Measurements from ENCODE around the gene SNX8. TPM values are rescaled to one million over a fixed set of nuclear protein-coding genes. Genes with fewer than 3 reads are reported as not detected.

Gene SNX8
- total and polyA plus RNA-seq, 8 donors, result 17.0 to 60.5 (median 27.4) TPM

DNA sequence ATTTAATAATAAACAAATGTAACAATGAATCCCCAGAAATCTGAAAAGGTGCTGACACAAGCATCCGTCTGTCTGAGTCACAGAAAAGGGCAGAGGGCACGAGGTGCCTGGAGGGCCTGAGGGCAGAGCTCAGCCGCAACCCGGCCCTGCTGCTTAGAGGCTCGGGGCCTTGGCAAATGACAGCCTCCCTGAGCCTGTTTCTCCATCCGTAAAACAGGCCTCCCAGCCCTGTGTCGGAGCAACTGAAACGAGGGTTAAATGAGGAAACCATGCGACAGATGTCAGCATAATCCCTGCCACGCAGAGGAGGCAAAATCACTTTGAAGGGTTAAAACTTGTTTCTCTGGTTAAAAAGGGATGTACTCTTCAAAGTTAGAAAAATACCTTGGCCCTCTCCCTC lies 47.3 kb downstream of the SNX8 start:
- no peak overlapping the region for H3K4me3 ChIP-seq
- H3K4me1 ChIP-seq, result peaks cover 0 to 3% of the 10 kb centered on the region in 2 donors
- no peak for ATAC-seq
- no peak overlapping the region for H3K27ac ChIP-seq
- no peaks in the 10 kb centered on the region for H3K27me3 ChIP-seq
- no peak for DNase-seq
- peaks cover 0 to 40% of the 10 kb centered on the region in 2 donors for H3K36me3 ChIP-seq
- H3K9me3 ChIP-seq, result no peaks in the 10 kb centered on the region
- intact Hi-C loops (cut with DNase I), result no loop called here
- TF ChIP-seq, protein P1, sequence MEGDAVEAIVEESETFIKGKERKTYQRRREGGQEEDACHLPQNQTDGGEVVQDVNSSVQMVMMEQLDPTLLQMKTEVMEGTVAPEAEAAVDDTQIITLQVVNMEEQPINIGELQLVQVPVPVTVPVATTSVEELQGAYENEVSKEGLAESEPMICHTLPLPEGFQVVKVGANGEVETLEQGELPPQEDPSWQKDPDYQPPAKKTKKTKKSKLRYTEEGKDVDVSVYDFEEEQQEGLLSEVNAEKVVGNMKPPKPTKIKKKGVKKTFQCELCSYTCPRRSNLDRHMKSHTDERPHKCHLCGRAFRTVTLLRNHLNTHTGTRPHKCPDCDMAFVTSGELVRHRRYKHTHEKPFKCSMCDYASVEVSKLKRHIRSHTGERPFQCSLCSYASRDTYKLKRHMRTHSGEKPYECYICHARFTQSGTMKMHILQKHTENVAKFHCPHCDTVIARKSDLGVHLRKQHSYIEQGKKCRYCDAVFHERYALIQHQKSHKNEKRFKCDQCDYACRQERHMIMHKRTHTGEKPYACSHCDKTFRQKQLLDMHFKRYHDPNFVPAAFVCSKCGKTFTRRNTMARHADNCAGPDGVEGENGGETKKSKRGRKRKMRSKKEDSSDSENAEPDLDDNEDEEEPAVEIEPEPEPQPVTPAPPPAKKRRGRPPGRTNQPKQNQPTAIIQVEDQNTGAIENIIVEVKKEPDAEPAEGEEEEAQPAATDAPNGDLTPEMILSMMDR (IDR thresholded peaks at IDR 0.05), result no peak

DNA sequence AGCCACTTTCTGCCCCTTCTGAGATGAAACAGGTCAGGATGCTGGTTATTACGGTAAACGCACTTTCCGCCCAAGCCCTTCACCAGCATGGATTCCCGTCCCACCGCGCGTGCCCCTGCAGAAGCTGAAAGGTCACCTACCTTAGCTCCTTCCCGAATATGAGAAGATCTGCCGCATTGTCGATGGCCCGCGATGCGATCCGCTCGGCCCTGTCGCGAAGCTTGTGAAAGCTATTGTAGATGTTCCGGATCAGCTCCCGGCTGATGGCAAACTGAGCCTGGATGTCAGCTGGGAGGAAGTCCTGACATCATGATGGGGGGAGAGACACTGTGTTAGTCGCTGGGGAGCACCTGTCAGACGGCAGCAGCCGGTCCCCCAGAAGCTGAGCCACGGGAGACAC lies 50.1 kb downstream of the SNX8 start:
- no peak for ATAC-seq
- Histone ChIP-seq H3K27ac (no peak overlapping the region), H3K36me3 (peaks cover 0 to 29% of the 10 kb centered on the region in 2 donors), H3K4me1 (peaks cover 0 to 16% of the 10 kb centered on the region in 2 donors), H3K27me3 (no peaks in the 10 kb centered on the region), H3K9me3 (no peaks in the 10 kb centered on the region), H3K4me3 (no peak overlapping the region)
- no peak for DNase-seq
- TF ChIP-seq, protein P1 (IDR thresholded peaks at IDR 0.05), result no peak
- intact Hi-C loops (cut with DNase I), result no loop called here

DNA sequence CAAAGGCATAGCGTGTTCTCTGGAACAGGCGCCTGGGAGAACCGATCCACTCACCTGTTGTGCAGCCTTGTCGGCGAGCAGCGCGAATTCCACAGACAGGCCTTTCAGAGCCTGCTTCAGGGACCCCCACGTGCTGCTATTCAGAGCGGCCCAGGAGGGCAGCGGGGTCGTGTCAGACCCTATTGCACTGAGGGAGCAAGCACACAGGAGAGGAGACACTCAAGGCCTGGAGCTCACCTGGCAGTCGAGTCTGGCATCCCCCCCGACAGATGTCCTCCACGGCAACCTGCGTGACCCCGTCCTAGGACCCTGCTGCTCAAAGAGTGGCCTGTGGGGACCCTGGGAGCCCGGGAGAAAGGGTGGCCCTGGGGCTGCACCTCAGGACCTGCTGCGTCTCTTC lies 51.1 kb downstream of the SNX8 start:
- Histone ChIP-seq H3K27me3 (no peaks in the 10 kb centered on the region), H3K4me3 (no peak overlapping the region), H3K9me3 (no peaks in the 10 kb centered on the region), H3K27ac (no peak overlapping the region), H3K4me1 (peaks cover 0 to 16% of the 10 kb centered on the region in 2 donors), H3K36me3 (peaks cover 0 to 34% of the 10 kb centered on the region in 2 donors)
- TF ChIP-seq, protein P1 (IDR thresholded peaks at IDR 0.05), result no peak
- ATAC-seq (no peak), DNase-seq (no peak)
- intact Hi-C loops (cut with DNase I), result no loop called here

DNA sequence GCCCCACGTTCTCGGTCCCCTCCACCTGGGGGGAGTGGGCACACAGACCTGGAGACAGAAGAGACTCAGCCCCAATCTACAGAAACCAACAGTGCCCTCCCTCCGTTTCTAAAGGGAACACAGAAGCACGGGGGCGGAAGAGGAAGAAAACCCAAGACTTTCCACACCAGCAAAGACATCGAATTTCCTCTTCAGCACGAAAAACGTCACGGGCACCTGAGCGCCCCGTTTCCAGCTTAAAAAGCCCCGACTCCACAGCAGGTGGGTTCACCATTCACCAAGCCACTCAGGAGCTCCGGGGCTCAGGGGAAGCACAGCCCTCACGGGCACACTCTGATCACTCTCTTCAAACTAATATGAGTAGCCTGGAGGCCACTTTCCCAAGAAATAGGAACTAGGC lies 52.6 kb downstream of the SNX8 start:
- DNase-seq, result no peak
- intact Hi-C loops (cut with DNase I), result no loop called here
- TF ChIP-seq, protein P1 (IDR thresholded peaks at IDR 0.05), result no peak
- Histone ChIP-seq H3K27me3 (no peaks in the 10 kb centered on the region), H3K4me3 (peak overlapping the region in 1 of 2 donors; percentile 21), H3K4me1 (peaks cover 0 to 16% of the 10 kb centered on the region in 2 donors), H3K36me3 (peaks cover 0 to 46% of the 10 kb centered on the region in 2 donors), H3K27ac (peak overlapping the region; percentile 53 to 84), H3K9me3 (no peaks in the 10 kb centered on the region)
- no peak for ATAC-seq

DNA sequence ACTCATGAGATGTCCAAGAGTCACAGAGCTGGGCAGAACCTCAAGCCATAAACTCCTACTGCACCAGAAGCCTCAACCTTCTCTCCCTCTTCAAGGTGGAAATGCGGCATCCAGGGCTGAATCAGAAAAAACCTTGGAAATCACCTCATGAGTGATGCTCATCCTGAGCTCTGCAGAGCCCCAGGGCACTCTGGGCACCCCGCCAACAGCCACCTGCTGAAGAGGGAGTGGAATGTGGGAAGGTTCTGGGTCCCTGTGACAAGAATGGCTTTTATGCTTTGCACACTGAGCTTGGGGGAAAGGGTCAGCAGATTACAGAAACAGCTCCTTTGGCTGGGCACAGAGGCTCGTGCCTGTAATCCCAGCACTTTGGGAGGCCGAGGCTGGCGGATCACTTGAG lies 53.4 kb downstream of the SNX8 start:
- Histone ChIP-seq H3K27ac (peak overlapping the region in 1 of 2 donors; percentile 53), H3K27me3 (no peaks in the 10 kb centered on the region), H3K4me1 (peaks cover 0 to 16% of the 10 kb centered on the region in 2 donors), H3K9me3 (no peaks in the 10 kb centered on the region), H3K4me3 (no peak overlapping the region), H3K36me3 (peaks cover 0 to 54% of the 10 kb centered on the region in 2 donors)
- TF ChIP-seq, protein P1 (IDR thresholded peaks at IDR 0.05), result no peak
- intact Hi-C loops (cut with DNase I), result no loop called here
- DNase-seq (peak in 3 of 4 donors; percentile 59 to 94 (median 87)), ATAC-seq (peak; percentile 87)
